NCI-H2227 (cell line): Measurements from ENCODE around the gene TFF1.

Experiments
- DNase-seq: peaks from one replicate; lab custom pipeline; 2025; ENCODE audit not compliant: unreplicated experiment; lab: John Stamatoyannopoulos, UW

The TFF1 gene

DNA sequence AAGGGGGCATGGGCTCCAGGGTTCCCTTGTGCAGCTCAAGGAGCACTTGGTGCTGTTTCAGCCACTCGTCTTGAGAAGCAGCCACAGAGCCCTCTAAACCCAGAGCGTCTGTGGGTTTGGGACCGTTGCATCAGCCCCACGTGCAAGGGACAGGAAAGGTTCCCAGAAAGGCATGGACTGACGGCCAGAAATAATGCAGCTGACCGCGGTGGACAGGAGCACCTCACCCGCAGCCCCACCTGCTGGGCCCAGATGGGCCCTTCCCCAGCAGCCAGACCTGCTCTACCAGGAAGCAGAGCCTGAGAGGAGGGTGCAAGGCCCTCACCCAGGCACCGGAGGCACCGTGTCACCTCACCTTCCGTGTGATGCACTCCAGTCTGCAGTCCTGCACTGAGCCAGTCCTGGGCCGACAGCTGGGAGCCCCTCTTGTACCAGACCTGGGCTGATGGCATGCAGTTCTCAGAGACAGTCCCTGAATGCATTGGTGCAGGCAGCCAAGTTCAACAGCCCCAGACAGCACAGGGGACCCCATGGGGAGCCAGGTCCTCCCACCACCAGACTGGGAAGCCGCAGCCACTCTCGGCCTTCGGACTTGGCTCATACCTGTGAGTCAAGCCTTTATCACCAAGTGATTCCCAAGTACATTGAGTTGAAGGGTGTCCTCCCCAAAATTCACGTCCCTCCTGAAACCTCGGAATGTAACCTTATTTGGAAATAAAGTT lies 46.3 kb downstream of the TFF1 start:
- no peak for DNase-seq

DNA sequence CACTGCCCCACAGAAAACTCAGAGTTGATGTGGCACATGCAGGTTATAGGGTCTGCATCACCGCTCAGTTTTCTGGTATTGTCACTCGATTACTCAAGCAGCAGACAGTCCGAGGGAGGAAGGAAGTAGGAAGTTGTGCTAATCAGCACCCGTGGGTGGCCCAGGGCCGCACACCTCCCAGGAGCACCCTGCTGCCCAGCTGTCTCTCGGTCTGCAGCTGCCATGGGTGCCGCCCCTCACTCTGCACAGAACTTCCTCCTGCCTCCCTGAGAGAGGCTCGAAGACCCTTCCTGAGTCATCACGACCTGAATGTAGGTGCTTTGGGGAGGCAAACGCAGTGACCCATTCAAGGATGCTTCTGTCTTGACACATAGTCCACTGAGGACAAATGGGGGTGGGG lies 47.0 kb downstream of the TFF1 start:
- no peak for DNase-seq

DNA sequence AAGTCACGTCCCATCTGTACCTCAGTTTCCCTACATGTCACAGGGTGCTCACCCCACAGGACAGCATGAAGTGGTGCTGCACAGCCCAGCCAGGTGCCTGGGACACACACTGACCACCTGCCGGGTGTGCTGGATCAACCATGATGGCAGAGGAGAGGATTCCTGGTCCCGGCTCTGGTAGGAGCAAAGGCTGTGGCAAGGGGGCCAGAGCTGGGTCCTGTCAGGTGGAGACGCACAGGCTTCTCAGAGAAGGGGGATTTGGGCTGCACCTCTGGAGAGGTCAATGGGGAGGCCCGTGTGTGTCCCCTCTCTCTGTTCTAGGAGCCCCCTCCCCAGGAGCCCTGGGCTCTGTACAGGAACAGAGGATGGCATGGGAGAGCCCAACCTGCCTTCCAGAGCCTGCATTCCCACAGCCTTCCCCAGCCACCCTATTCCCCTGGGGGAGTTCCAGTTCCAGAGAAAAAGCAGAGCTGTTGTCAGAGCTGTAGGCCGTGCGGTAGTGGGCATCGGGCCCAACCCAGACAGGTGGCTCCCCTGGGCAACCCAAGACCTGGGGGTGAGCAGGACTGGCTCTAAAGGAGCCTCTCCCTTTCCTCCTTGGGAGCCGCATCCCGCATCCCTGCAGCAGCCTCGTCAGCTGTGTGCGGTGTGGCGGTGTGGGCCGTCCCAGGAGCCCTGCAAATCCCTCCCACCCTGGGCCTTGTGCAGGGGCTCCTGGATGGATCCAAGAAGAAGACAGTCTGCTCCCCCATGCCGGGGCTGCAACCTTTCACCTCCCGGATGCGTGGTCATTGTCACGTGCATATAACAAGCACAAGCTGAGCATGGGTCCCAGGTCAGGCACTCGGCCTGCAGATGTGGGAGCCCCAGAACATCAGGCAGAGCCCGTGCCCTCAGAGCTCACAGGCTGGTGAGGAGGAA lies 48.2 kb downstream of the TFF1 start:
- no peak for DNase-seq

DNA sequence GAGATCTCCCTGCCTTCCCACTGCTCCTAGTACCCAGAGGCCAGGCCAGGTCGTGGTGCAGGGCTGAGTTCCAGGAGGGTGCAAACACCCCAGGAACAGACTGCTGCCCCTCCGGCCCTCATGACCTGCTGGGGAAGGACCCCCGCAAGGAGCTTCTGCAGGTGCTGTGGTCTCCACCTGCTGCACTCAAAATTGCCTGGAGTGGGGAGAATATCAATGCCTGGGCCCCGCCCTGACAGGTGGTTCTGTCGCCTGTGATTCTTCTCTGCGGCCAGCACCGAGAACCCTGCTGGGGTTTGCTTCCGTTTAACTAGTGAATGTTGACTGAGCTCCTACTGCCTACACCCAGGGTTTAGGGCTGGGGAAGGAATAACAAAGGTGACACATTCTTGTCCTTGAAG lies 49.0 kb downstream of the TFF1 start:
- DNase-seq, result no peak

DNA sequence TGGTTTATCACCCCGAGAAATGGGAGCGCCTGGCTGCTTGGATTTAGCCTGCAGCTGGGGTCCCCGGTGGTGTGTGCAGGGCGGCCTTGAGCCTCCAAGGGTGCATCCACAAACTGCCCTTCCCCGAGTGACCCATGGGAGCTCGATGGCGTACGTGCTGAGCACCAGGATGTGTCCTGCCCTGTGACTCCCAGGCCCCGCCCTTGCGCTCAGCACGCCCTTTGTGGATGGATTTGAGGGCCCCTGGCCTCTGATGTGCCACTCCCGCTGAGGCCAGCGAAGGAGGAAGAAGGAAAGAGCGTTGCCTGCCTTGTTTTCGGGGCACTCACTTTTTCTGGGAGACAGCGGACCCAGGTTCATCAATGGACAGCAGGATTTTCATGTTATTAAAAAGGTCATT lies 49.4 kb downstream of the TFF1 start:
- DNase-seq, result no peak

DNA sequence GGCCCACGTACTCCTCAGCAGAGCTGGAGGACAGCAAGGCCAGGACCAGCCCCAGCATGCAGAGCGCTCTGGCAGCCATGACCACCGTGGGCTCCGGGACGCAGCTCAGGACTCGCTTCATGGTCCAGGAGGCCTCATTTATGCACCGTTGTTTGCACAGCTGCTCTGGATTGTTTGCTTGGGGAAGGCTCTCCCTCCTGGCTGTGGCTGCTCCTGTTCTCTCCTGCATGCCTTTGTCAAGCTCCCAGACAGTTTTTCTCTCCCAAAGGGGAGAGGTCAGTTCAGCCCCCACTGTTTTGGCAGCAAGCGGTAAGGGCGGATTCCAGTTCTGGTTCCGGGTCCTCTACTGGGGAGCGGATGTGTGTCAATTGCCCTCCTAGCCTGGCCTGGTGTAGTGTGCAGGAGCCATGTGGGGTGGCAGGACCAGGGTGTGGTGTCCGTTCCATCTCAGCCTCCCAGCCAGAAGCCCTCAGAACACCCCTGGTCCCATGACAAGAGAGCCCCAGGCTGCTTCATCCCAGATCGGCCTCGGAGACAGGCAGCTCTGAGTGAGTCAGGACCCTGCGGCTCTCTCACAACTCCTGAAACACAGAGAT lies 50.9 kb downstream of the TFF1 start, which contains the start of gene TFF3:
Gene TFF3, minus strand, starts transcription at position 114 of the 596 bp plus-strand sequence. Its CDS starts 35 bp downstream, at position 79.
- DNase-seq, result peak; percentile 20

DNA sequence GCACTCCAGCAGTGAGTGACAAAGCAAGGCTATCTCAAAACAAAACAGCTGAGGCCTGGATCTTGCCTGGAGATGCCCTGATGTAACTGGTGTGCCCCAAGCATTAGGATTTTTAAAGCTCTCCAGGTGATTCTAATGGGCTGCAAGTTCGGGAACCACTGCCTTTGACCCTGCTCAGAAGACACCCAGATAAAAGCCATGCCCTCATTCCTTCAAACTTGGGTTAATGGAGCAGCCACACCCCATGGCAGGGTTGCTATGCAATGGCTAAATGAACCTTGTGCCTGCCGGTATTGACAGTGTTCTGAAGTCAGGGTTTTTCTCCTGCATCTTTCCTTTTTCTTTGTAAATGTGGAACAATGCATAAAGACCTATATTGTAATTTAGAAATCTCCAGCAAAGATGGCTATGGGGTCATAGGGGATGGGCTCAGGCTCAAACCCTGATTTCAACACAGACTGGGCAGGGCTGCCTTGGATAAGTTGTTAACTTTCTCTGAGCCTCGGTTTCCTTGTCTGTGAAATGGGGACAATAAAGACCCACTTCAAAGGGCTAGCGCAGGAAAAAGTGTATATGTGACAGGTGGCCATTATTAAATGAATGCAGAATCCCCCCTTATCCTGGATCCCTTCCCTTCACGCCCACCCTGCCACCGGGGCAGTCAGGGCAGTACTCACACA lies 51.6 kb downstream of the TFF1 start:
- no peak for DNase-seq

DNA sequence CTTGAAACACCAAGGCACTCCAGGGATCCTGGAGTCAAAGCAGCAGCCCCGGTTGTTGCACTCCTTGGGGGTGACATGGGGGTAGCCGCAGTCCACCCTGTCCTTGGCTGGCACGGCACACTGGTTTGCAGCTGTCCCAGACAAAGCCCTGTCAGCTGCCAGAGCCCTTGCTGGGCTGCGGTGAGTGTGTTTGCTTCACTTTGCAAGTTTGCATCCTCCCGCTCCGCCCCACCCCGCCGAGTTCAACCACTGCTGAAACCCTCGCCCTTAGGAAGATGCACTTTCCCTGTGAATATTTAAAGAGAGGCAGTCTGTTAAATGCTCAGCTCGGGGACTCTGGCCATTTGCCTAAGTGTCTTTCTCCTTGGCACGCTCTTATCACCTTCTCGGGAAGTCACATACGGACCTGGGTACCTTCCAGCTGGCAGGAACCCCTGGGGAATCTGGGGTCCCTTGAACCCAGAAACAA lies 52.8 kb downstream of the TFF1 start:
- no peak for DNase-seq

DNA sequence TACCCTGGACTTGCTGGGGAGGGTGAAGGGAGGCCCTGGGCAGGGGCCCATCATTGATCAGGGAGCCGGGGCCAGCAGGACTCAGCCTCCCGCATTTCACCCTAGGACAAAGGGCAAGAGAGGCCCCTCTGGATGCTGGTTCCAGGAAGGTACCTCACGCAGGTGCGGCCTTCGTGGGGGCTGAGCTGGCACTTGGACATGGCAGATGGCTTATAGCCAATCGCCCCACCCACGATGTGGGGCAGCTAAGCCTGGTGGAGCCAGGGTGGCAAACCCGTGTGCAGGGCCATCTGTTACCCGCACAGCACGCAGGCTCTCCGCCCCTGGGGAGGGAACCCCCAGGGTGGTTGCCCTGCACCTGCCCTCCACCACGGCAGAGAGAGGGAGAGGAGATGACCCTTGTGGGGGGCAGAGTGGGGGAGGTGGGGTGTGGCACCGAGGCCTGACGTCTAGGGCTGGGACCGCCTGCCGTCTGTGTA lies 53.7 kb downstream of the TFF1 start:
- DNase-seq, result no peak
